ENCODE data around the gene USH2A. TPM values are rescaled to one million over a fixed set of nuclear protein-coding genes. Genes with fewer than 3 reads are reported as not detected.
A peak's percentile ranks its signal among the peaks of the same experiment; 100 is the strongest.

Gene USH2A
- total and polyA plus RNA-seq, 4 donors: 0.09 to 0.39 (median 0.15) TPM

DNA sequence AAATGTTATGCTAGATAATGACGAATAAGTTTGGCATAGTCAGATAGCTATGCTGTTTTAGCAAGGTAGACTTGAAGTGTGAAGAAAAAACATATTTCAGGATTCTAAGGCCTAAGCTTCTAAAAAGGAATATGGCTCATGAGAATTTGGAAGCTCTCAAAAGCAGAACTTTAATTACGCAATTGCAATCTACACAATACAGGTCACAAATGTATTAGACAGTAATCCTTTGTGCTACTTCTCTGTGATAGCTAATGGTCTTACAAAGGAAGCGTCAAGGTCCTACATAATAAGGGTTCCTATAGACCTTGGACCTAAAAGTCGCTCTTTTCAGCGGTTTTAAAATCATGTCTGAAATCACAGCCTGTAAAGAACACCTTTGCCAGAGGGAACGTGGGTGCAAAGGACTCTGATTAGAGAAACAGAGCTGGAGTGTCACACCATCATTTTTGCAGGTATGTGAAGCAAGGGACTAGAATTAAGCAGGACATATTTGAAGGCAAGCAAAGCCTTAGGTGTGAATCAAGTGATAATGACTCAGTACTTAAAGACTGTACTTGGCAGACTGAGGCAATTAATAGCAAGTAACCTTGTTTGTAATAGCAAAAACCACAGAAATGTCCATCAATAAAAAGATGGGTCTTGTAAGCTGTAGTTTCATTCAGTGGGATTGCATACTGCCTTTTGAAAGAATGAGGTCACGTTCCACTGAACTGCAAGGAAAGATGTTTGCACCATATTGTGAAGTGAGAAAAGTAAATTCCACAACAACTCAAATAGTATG, 436.0 kb downstream of the USH2A start:
- no peaks in the 10 kb centered on the region for H3K27me3 ChIP-seq (ENCODE audit: control insufficient read depth, insufficient read depth, low read length)
- H3K4me3 ChIP-seq (ENCODE audit: low read depth, low read length): no peak overlapping the region
- no peak overlapping the region for H3K27ac ChIP-seq (ENCODE audit: low read depth, low read length)
- WGBS (ENCODE audit: insufficient coverage): 85% methylated on average over 4 of the region's 7 CpGs
- DNase-seq (ENCODE audit: low read depth in 4 of 6, low spot score in 6 of 6): no peak
- H3K9me3 ChIP-seq (ENCODE audit: control insufficient read depth, insufficient read depth, low read length): no peaks in the 10 kb centered on the region
- H3K36me3 ChIP-seq (ENCODE audit: control insufficient read depth, insufficient read depth, low read length): no peaks in the 10 kb centered on the region
- no peaks in the 10 kb centered on the region for H3K4me1 ChIP-seq (ENCODE audit: control insufficient read depth, insufficient read depth, low read length)

DNA sequence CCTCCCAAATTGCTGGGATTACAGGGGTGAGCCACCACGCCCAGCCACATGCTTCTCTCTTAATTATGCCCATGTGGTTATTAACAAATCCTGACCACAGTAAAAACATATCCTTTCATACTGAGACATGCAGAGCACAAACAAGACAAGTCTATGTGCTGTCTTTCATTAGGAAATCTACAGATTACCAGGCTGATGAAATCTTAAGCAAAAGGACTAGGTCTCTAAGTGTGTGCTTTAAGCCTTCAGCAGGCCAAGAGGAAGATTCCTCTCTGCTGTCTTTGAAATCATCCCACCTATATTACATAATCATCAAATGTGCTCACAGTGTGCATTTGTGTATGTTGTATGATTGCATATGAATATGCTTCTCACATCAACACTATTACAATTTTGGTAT, 436.8 kb downstream of the USH2A start:
- Histone ChIP-seq H3K4me3 (ENCODE audit: low read depth, low read length) (no peak overlapping the region), H3K27me3 (ENCODE audit: control insufficient read depth, insufficient read depth, low read length) (no peaks in the 10 kb centered on the region), H3K36me3 (ENCODE audit: control insufficient read depth, insufficient read depth, low read length) (no peaks in the 10 kb centered on the region), H3K4me1 (ENCODE audit: control insufficient read depth, insufficient read depth, low read length) (no peaks in the 10 kb centered on the region), H3K27ac (ENCODE audit: low read depth, low read length) (no peak overlapping the region), H3K9me3 (ENCODE audit: control insufficient read depth, insufficient read depth, low read length) (no peaks in the 10 kb centered on the region)
- WGBS (ENCODE audit: insufficient coverage): 100% methylated on average over 1 of the region's 1 CpG
- no peak for DNase-seq (ENCODE audit: low read depth in 4 of 6, low spot score in 6 of 6)

DNA sequence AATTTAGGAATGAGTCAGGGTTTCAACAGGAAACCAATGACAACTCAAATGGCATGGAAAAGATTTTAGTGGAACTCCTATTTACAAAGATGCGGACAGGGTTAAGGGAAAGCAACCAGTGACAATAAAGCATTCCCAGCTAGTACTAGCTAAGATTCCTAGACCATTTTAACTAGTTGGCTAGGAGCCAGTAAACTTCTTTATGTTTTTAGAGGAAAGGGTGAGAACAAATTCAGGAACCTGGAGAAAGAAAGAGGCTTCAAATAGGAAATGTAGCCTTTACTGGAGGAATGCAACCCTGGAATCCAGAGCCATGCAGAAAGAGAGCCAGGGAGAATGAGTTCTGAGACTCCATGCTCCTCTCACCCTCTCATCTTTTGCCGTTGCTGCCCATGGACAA, 439.6 kb downstream of the USH2A start:
- no peak overlapping the region for H3K27ac ChIP-seq (ENCODE audit: low read depth, low read length)
- DNase-seq (ENCODE audit: low read depth in 4 of 6, low spot score in 6 of 6): no peak
- no peak overlapping the region for H3K4me3 ChIP-seq (ENCODE audit: low read depth, low read length)
- H3K36me3 ChIP-seq (ENCODE audit: control insufficient read depth, insufficient read depth, low read length): no peaks in the 10 kb centered on the region
- no peaks in the 10 kb centered on the region for H3K9me3 ChIP-seq (ENCODE audit: control insufficient read depth, insufficient read depth, low read length)
- H3K4me1 ChIP-seq (ENCODE audit: control insufficient read depth, insufficient read depth, low read length): no peaks in the 10 kb centered on the region
- no CpG with 5 or more reads among the region's 2 CpGs for whole genome bisulfite sequencing (ENCODE audit: insufficient coverage)
- H3K27me3 ChIP-seq (ENCODE audit: control insufficient read depth, insufficient read depth, low read length): no peaks in the 10 kb centered on the region

DNA sequence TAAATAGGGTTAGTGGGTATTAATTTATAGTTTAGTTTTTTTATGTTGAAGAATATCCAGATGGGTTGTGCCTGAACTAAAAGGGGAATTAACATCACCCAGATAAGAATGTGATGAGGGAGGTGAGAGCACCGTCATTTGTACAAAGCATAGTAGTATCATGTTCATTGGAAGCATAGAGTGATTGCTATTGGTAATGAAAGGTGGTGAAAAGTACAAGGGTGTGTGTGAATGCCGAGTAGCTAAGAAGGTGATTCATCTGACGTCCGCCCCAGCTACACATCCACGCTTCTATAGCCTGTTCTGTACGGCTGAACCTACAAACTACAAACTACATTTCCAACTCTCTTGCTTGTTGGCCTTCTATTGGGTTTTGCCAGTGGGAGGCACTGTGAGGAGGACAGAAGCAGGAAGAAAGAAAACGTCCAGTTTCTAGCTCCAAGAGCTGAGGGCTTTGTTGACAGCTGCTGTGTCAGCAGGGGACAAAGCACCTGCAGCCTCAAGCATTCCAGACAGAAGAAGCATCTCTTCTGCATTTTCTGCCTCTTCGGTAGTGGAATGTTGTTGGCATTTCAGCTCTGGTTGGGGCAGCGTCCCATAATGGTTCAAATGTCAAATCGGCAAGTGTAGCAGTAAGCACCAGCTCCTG, 451.3 kb downstream of the USH2A start:
- Histone ChIP-seq H3K4me3 (ENCODE audit: low read depth, low read length) (no peak overlapping the region), H3K27ac (ENCODE audit: low read depth, low read length) (no peak overlapping the region), H3K9me3 (ENCODE audit: control insufficient read depth, insufficient read depth, low read length) (no peaks in the 10 kb centered on the region), H3K4me1 (ENCODE audit: control insufficient read depth, insufficient read depth, low read length) (no peaks in the 10 kb centered on the region), H3K27me3 (ENCODE audit: control insufficient read depth, insufficient read depth, low read length) (no peaks in the 10 kb centered on the region), H3K36me3 (ENCODE audit: control insufficient read depth, insufficient read depth, low read length) (no peaks in the 10 kb centered on the region)
- DNase-seq (ENCODE audit: low read depth in 4 of 6, low spot score in 6 of 6): no peak
- WGBS (ENCODE audit: insufficient coverage): 76% methylated on average over 6 of the region's 10 CpGs

DNA sequence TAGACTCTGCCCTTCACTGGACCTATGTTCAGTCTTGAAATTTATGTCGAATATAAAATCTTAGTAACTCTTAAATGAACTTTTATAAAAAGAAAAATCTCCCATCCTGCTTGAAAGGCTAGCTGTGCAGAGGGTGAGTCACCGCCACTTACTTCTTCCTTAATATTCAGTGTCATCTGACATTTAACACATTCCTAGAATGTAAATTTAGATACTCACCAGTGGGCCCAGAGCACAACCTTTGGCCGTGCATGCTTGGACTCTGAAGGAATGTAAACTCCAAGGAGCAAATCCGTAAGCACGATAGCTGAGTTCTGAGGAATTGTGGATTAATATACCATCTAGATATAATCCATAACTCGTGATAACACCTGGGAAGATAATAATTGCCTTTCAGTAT, 452.8 kb downstream of the USH2A start:
- H3K36me3 ChIP-seq (ENCODE audit: control insufficient read depth, insufficient read depth, low read length): no peaks in the 10 kb centered on the region
- WGBS (ENCODE audit: insufficient coverage): 100% methylated on average over 1 of the region's 6 CpGs
- no peaks in the 10 kb centered on the region for H3K9me3 ChIP-seq (ENCODE audit: control insufficient read depth, insufficient read depth, low read length)
- H3K27ac ChIP-seq (ENCODE audit: low read depth, low read length): no peak overlapping the region
- H3K27me3 ChIP-seq (ENCODE audit: control insufficient read depth, insufficient read depth, low read length): no peaks in the 10 kb centered on the region
- no peak for DNase-seq (ENCODE audit: low read depth in 4 of 6, low spot score in 6 of 6)
- H3K4me3 ChIP-seq (ENCODE audit: low read depth, low read length): no peak overlapping the region
- no peaks in the 10 kb centered on the region for H3K4me1 ChIP-seq (ENCODE audit: control insufficient read depth, insufficient read depth, low read length)

DNA sequence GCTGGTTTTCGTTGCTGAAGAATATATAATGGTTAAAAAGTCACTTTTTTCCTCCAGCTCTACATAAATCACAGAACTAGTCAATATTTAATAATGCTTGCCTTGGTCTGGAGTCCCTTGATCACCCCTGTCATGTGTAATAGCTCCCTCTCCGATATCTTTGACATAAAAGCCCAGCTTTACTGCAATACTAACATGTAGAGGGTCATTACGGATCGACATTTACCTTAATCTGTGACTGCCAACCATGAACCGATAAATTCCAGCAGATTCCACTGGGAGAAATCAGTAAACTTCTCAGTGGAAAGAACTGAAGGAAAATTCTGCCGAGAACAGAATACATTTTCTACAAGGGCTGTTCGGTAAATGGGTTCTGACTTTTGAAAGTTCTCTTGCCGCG, 459.6 kb downstream of the USH2A start:
- Histone ChIP-seq H3K36me3 (ENCODE audit: control insufficient read depth, insufficient read depth, low read length) (no peaks in the 10 kb centered on the region), H3K27me3 (ENCODE audit: control insufficient read depth, insufficient read depth, low read length) (no peaks in the 10 kb centered on the region), H3K4me3 (ENCODE audit: low read depth, low read length) (no peak overlapping the region), H3K27ac (ENCODE audit: low read depth, low read length) (no peak overlapping the region), H3K4me1 (ENCODE audit: control insufficient read depth, insufficient read depth, low read length) (no peaks in the 10 kb centered on the region), H3K9me3 (ENCODE audit: control insufficient read depth, insufficient read depth, low read length) (no peaks in the 10 kb centered on the region)
- DNase-seq (ENCODE audit: low read depth in 4 of 6, low spot score in 6 of 6): peak in 1 of 6 donors; percentile 64
- 86% methylated on average over 5 of the region's 9 CpGs for WGBS (ENCODE audit: insufficient coverage)

DNA sequence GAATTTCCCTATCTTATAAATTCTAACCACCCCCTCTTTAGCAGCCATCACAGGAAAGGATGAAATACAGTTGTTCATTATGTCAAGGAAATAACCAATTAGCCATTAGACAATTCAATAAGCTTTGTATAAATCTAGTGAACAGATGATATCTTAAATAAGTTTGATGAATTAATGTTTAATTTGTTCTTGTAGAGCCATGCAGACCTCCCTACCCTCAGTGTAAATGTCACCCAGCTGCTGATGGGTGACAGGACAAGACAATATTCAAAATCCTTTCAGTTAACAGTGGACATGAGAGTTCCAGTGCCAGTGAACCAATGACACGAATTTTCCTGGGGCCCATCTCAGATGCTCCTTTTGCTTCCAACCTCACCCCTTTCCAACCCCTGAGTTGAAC, 460.2 kb downstream of the USH2A start:
- Histone ChIP-seq H3K27ac (ENCODE audit: low read depth, low read length) (no peak overlapping the region), H3K36me3 (ENCODE audit: control insufficient read depth, insufficient read depth, low read length) (no peaks in the 10 kb centered on the region), H3K9me3 (ENCODE audit: control insufficient read depth, insufficient read depth, low read length) (no peaks in the 10 kb centered on the region), H3K4me1 (ENCODE audit: control insufficient read depth, insufficient read depth, low read length) (no peaks in the 10 kb centered on the region), H3K4me3 (ENCODE audit: low read depth, low read length) (no peak overlapping the region), H3K27me3 (ENCODE audit: control insufficient read depth, insufficient read depth, low read length) (no peaks in the 10 kb centered on the region)
- DNase-seq (ENCODE audit: low read depth in 4 of 6, low spot score in 6 of 6): no peak
- 89% methylated on average over 1 of the region's 1 CpG for WGBS (ENCODE audit: insufficient coverage)

DNA sequence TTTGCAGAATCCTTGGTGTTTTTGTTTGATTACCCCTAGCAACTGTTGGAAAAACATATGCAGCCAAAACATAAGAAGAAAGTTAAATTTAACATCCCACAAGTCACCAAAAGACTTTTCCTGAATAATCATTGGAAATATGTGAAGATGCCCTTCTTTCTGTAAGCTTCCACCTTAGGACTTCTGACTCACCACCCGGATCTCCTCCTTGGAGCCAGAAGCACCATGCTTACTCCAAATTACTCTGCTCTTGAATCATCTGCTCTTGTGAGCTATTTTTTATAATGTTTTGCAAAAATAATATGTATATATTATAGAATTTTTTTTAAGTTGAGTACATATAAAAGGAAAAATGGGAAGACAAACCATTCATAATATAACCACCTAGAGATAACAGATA, 464.4 kb downstream of the USH2A start:
- H3K4me3 ChIP-seq (ENCODE audit: low read depth, low read length): no peak overlapping the region
- H3K4me1 ChIP-seq (ENCODE audit: control insufficient read depth, insufficient read depth, low read length): no peaks in the 10 kb centered on the region
- H3K9me3 ChIP-seq (ENCODE audit: control insufficient read depth, insufficient read depth, low read length): no peaks in the 10 kb centered on the region
- H3K27ac ChIP-seq (ENCODE audit: low read depth, low read length): no peak overlapping the region
- no peaks in the 10 kb centered on the region for H3K36me3 ChIP-seq (ENCODE audit: control insufficient read depth, insufficient read depth, low read length)
- DNase-seq (ENCODE audit: low read depth in 4 of 6, low spot score in 6 of 6): no peak
- WGBS (ENCODE audit: insufficient coverage): no CpG with 5 or more reads among the region's 1 CpG
- no peaks in the 10 kb centered on the region for H3K27me3 ChIP-seq (ENCODE audit: control insufficient read depth, insufficient read depth, low read length)

DNA sequence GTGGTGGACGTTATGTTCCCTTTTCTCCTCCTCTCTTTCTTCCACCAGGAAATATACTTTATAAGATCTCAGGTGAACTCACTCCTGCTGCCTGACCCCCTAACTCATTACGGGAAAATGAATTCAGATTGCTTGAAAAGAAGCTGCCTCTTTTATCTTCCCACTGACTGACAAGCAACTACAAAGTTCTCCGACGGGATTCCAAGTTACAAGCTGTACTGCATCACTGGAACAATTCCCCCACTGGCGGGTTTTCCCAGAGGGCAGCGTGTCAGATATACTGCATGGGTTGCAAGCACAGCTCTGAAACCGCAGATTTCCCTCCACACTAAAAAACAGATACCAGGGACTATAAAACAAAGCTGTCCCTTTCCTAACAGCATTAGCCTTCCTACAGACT, 465.6 kb downstream of the USH2A start:
- DNase-seq (ENCODE audit: low read depth in 4 of 6, low spot score in 6 of 6): peak in 2 of 6 donors; percentile 3 to 61
- no peak overlapping the region for H3K27ac ChIP-seq (ENCODE audit: low read depth, low read length)

DNA sequence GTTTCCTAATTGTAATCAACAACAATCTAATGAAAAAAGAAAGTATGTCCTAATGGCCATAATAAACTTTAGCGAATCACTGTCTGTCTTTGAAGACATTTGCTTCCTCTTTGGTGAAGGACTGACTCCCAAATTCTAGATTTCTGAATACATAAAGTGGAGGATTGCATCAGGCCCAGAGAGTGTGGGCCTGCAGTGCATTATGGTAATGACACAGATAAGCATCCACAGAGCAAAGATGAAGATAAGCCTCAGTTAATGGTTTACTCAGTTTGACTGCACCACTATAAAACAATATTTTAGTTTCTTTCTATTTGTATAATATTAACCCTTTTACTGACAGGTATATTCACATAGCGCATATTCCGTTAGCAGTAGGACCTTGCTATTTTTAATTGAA, 490.7 kb downstream of the USH2A start:
- DNase-seq (ENCODE audit: low read depth in 4 of 6, low spot score in 6 of 6): no peak
- Histone ChIP-seq H3K9me3 (ENCODE audit: control insufficient read depth, insufficient read depth, low read length) (no peaks in the 10 kb centered on the region), H3K4me1 (ENCODE audit: control insufficient read depth, insufficient read depth, low read length) (no peaks in the 10 kb centered on the region), H3K36me3 (ENCODE audit: control insufficient read depth, insufficient read depth, low read length) (no peaks in the 10 kb centered on the region), H3K27me3 (ENCODE audit: control insufficient read depth, insufficient read depth, low read length) (no peaks in the 10 kb centered on the region), H3K27ac (ENCODE audit: low read depth, low read length) (no peak overlapping the region), H3K4me3 (ENCODE audit: low read depth, low read length) (no peak overlapping the region)
- WGBS (ENCODE audit: insufficient coverage): no CpG with 5 or more reads among the region's 3 CpGs

More for the DNA sequence above, 465.6 kb downstream of the USH2A start:
- Histone ChIP-seq H3K27me3 (ENCODE audit: control insufficient read depth, insufficient read depth, low read length) (no peaks in the 10 kb centered on the region), H3K4me3 (ENCODE audit: low read depth, low read length) (no peak overlapping the region), H3K4me1 (ENCODE audit: control insufficient read depth, insufficient read depth, low read length) (no peaks in the 10 kb centered on the region), H3K36me3 (ENCODE audit: control insufficient read depth, insufficient read depth, low read length) (no peaks in the 10 kb centered on the region), H3K9me3 (ENCODE audit: control insufficient read depth, insufficient read depth, low read length) (no peaks in the 10 kb centered on the region)
- WGBS (ENCODE audit: insufficient coverage): 11% methylated on average over 5 of the region's 7 CpGs
